NCI-H345 (cell line): ENCODE data around the gene CHM.
A peak's percentile ranks its signal among the peaks of the same experiment; 100 is the strongest.

Experiments
- DNase-seq: peaks from one replicate; lab custom pipeline; 2025; lab: John Stamatoyannopoulos, UW

CHM gene

GRCh38 chrX:85906399-85906798, 141.0 kb downstream of the CHM start:
- no peak for DNase-seq

- no peak for DNase-seq
Observed at GRCh38 chrX:85905851-85906250, 141.5 kb downstream of the CHM start.

- DNase-seq, result no peak
Observed at GRCh38 chrX:85903692-85904471, 143.5 kb downstream of the CHM start.

GRCh38 chrX:85897362-85898126, 149.8 kb downstream of the CHM start:
- DNase-seq, result no peak

- no peak for DNase-seq
Observed at GRCh38 chrX:85882601-85883000, 164.8 kb downstream of the CHM start.

- DNase-seq, result no peak
Observed at GRCh38 chrX:85870585-85870984, 176.8 kb downstream of the CHM start.

GRCh38 chrX:85865324-85865723, 182.0 kb downstream of the CHM start:
- no peak for DNase-seq

GRCh38 chrX:85859426-85859825, 187.9 kb downstream of the CHM start:
- DNase-seq, result peak; percentile 2

GRCh38 chrX:85851418-85851817, 195.9 kb downstream of the CHM start:
- DNase-seq, result no peak

- DNase-seq, result no peak
Observed at GRCh38 chrX:85836868-85837267, 210.5 kb downstream of the CHM start.

- DNase-seq, result peak; percentile 4
Observed at GRCh38 chrX:85828771-85829170, 218.6 kb downstream of the CHM start.

- DNase-seq, result no peak
Observed at GRCh38 chrX:85815203-85815751, 232.1 kb downstream of the CHM start.
